AG09309 (cell line): Measurements from ENCODE around the gene MOV10L1.

Experiments
- DNase-seq: peaks from one replicate; pipeline ENCODE4 v3.0.0-alpha.2; 2010; ENCODE audit warnings: low read depth
- H3K4me3 ChIP-seq: 2 replicates; pipeline ENCODE4 v1.5.1; 2011; ENCODE audit warnings: mild to moderate bottlenecking, low read depth, low read length, moderate library complexity; ENCODE audit not compliant: control insufficient read depth
- CTCF ChIP-seq: IDR thresholded peaks from 2 replicates; pipeline ENCODE4 v1.5.1; 2011; ENCODE audit warnings: mild to moderate bottlenecking, low read depth, low read length, inconsistent platforms; ENCODE audit not compliant: insufficient read depth, control insufficient read depth; ENCODE audit errors: missing control alignments

MOV10L1 gene

DNA sequence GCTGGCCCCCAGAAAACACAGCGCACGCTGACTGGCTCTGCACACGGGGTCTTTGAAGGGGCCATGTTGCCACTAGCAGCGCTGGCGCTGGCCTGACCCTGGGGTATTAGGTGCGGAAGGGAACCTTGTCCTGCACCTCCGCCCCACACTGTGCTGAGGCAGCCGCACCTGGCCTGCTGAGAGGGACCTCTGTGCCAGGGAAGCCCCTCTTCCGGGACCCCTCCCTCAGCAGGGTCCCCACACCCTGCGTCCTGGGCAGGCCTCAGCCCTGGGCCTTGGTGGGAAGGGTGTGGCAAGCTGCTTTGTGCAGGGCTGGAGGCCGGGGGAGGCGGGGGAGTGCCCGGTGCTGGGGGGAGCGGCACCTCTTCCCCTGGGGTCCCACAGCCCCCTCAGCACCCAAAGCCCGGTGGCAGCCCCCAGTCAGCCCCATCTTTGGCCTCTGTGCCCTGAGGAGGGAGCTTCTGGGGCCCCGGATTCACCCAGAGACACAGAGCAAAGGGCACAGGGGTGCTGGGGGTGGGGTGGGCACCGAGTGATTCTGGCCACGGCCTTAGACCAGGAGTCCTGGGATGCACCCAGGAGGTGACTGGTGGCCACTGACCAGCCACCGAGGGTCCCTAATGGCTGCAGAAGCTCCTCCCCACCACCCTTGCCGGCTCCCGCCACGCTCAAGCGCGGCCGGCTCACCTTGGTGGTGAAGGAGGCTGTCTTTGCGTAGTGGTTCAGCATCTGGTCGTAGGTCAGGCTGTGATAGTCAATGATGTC lies 43.1 kb upstream of the MOV10L1 start:
- no peak overlapping the region for H3K4me3 ChIP-seq
- DNase-seq = no peak
- no peak for TF ChIP-seq CTCF

DNA sequence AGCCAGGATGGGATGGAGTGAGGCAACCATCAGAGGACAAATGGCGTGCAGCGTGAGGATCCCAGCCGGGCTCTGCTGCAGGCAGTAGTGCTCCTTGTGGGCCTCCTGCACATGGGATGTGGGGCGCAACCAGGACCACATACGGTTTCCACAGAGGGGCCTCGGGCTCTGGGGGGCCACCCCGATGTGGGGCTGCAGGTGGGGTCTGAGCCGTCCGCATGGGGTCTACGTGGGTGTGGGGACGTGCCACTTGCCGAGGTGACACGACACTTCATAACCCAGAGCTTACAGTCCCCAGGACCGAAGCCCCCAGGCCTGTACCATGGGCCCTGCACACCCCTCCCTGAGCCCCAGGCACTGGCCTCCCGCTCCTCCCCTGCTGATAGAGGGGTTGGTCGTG lies 42.5 kb upstream of the MOV10L1 start:
- TF ChIP-seq CTCF = no peak
- no peak overlapping the region for H3K4me3 ChIP-seq
- no peak for DNase-seq

GRCh38 chr22:50048061-50048765 lies 41.6 kb upstream of the MOV10L1 start:
- TF ChIP-seq CTCF = no peak
- DNase-seq = no peak
- no peak overlapping the region for H3K4me3 ChIP-seq

DNA sequence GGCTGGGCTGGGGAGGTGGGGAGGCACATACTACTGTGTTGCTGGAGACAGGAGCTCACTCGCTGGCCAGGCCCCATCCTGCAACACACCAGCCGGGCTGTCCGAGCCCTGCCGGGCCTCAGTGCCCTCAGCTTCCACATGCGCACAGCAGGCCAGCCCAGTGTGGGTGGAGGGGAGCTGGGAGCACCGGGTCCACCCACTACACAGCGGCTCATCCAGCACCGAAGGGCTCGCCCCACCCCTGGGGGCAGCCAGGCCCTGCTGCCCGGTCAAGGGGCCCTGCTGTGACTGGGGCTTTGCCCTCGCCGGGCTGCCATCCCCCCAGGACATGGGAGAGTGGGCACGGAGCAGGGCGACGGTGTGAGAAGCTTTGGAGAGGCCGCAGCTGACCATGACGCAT lies 41.0 kb upstream of the MOV10L1 start:
- TF ChIP-seq CTCF = no peak
- no peak for DNase-seq
- no peak overlapping the region for H3K4me3 ChIP-seq

DNA sequence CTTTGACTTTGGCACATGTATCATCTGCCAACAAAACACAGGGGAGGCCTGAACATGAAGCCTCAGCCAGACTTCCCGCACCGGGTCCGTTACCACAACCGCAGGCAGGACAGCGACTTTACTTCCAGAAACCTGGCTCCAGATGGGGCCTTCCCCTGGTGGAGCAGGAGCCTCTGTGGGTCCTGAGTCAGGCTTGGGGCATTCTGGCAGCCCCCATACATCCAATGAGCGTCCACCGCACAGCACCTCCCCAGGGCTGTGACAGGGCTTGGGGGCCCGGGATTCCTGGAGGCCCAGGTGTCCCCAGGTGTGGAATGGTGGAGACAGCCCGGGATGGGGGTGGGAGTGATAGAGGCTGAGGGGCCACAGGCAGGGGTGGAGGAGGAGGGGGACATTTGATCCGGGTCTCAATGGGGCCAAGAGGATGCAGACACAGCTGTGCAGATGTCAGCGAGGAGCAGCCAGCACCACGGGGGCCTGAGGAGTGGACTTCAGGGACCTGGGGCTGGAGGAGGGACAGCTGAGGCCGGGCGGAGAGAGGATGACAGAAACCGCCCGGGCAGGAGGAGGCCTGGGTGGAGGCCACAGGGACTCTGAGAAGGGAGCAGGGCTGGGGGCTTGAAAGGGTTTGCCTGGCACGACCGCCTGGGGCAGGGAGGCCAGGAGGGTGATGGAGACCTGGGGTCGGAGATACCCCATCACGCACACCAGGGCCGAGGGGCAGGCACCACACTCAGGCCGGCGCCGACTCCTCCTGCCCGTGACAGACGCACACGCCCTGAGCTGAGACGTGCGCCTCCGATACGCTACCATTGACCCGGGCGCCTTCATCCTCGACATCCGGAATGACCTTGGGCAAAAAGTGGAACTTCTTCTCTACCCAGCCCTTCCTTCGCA lies 40.3 kb upstream of the MOV10L1 start:
- DNase-seq = no peak
- TF ChIP-seq CTCF = no peak
- H3K4me3 ChIP-seq = no peak overlapping the region

DNA sequence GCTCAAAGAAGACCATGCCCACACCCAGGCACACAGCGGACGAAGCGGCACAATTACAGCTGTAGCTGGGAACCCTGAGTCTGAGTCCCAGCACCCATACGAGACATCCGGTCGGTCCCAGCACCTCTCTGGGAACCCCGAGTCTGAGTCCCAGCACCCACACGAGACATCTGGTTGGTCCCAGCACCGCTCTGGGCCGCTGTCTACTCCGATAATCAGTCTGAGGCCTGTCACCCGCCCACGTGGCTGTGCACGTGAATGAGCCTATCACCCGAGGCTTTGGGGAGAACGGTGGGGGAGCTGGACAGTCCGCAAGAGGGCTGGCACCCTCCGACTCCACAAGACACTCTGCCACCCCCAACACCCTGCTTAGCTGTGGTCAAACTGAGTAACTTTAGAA lies 37.9 kb upstream of the MOV10L1 start:
- DNase-seq = no peak
- TF ChIP-seq CTCF = no peak
- H3K4me3 ChIP-seq = no peak overlapping the region
